Mucosa of rectum (tissue), 2 donors: ENCODE measurements around the gene NLRP2B.
"Not testable (repeated sequence)": the region's sequence is repeated elsewhere in the genome, so short reads cannot be mapped to it uniquely, and the experiment has no call there.

Experiments used
- H3K27ac ChIP-seq, 2 donors: one replicate each; pipeline ENCODE4 v1.7.0; 2013; ENCODE audit warnings: inconsistent platforms in 2 of 2, low read depth in 2 of 2, low read length in 2 of 2
- H3K27me3 ChIP-seq, 2 donors: one replicate each; pipeline ENCODE4 v1.7.0; 2013; ENCODE audit warnings: low read length in 2 of 2; ENCODE audit not compliant: control insufficient read depth in 2 of 2, insufficient read depth in 2 of 2
- H3K36me3 ChIP-seq, 2 donors: one replicate each; pipeline ENCODE4 v1.7.0; 2013; ENCODE audit warnings: low read length in 2 of 2; ENCODE audit not compliant: control insufficient read depth in 2 of 2, insufficient read depth in 2 of 2
- H3K4me1 ChIP-seq, 2 donors: one replicate each; pipeline ENCODE4 v1.7.0; 2013; ENCODE audit warnings: low read length in 2 of 2, mild to moderate bottlenecking in 1 of 2; ENCODE audit not compliant: control insufficient read depth in 2 of 2, insufficient read depth in 2 of 2
- H3K4me3 ChIP-seq, 2 donors: one replicate each; pipeline ENCODE4 v1.7.0; 2013; ENCODE audit warnings: low read length in 2 of 2
- H3K9ac ChIP-seq, 2 donors: one replicate each; pipeline ENCODE4 v1.7.0; 2013; ENCODE audit warnings: low read length in 2 of 2, low read depth in 1 of 2, mild to moderate bottlenecking in 1 of 2
- H3K9me3 ChIP-seq, 2 donors: one replicate each; pipeline ENCODE4 v1.7.0; 2013; ENCODE audit warnings: low read length in 2 of 2; ENCODE audit not compliant: control insufficient read depth in 2 of 2
- donor health status: healthy.
- donor health status: Normal muscosa, but diverticular disease.

The NLRP2B gene

GRCh38 chrX:57680160-57680559, at the start of gene NLRP2B:
Gene NLRP2B, minus strand, starts transcription at chrX:57680260.
- no peak within 1 kb of the TSS for H3K9ac ChIP-seq
- H3K27me3 ChIP-seq: no peaks in the 10 kb centered on the region
- H3K9me3 ChIP-seq: no peaks in the 10 kb centered on the region
- H3K27ac ChIP-seq: no peak within 1 kb of the TSS
- no peaks in the 10 kb centered on the region for H3K4me1 ChIP-seq
- H3K4me3 ChIP-seq: no peak within 1 kb of the TSS
- H3K36me3 ChIP-seq: no peaks in the 10 kb centered on the region

DNA sequence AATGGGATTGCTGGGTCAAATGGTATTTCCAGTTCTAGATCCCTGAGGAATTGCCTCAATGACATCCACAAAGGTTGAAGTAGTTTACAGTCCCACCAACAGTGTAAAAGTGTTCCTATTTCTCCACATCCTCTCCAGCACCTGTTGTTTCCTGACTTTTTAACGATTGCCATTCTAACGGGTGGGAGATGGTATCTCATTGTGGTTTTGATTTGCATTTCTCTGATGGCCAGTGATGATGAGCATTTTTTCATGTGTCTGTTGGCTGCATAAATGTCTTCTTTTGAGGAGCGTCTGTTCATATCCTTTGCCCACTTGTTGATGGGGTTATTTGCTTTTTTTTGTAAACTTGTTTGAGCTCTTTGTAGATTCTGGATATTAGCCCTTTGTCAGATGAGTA, 45.9 kb upstream of the NLRP2B start:
- not testable (repeated sequence) for H3K36me3 ChIP-seq, H3K9me3 ChIP-seq, H3K9ac ChIP-seq, H3K27ac ChIP-seq, H3K27me3 ChIP-seq, H3K4me3 ChIP-seq, H3K4me1 ChIP-seq

DNA sequence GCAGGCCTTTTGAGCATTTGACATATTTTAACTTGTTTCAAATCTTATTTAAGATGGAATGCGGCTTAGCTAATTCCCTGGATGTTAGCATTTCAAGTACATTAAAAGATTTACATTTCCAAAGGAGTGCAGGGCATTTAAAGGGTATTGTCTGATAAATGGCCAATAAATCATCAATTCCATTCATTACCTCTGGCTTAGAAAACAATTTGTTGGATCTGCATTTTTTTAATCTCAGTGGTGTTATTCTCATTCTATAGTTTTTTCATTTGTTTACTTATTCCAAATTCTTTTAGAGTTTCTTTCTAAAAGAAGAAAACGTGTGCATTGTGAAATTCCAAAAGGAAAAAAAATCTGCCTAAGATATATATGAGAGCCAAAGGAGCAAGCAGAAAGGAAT, 1.3 kb upstream of the NLRP2B start:
- no peak overlapping the region for H3K27ac ChIP-seq
- no peak overlapping the region for H3K4me3 ChIP-seq
- H3K9me3 ChIP-seq: no peaks in the 10 kb centered on the region
- no peak overlapping the region for H3K9ac ChIP-seq
- H3K36me3 ChIP-seq: no peaks in the 10 kb centered on the region
- no peaks in the 10 kb centered on the region for H3K27me3 ChIP-seq
- H3K4me1 ChIP-seq: no peaks in the 10 kb centered on the region

DNA sequence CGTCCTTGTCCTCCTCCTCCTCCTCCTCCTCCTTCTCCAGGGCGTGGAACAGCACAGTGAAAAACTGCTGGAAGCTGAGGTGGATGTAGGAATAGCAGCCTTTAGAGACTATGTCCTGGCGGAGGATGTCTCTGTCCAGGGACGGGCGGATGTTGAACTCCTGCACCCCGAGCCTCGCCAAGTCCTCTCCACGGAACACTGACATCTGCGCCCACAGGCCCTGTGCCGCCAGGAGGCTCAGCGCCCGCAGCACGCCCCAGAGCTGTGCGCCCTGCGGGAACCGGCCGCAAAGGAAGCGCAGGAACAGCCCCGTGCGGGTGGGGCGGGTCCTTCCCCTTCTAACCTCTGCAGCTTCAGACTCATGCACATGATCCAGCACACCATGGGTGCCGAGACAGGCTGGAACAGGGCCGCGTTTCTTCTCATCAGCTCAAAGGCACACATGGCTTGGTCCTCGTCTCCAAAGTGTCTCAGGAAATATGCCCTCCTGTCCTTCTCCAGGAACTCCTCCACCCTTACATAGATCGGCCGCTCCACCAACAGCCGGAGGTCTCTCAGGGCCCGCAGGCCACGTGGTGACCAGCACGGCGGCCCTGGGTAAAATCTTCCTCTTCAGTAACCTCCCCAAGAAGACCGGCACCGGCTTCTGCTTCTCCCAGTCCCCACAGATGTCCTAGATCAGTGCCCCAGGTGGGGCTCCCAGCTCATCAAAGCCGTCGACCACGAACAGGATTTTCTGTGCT, 1.2 kb downstream of the NLRP2B start:
- no peak overlapping the region for H3K9ac ChIP-seq
- no peak overlapping the region for H3K4me3 ChIP-seq
- no peak overlapping the region for H3K27ac ChIP-seq
- no peaks in the 10 kb centered on the region for H3K4me1 ChIP-seq
- H3K27me3 ChIP-seq: no peaks in the 10 kb centered on the region
- no peaks in the 10 kb centered on the region for H3K9me3 ChIP-seq
- H3K36me3 ChIP-seq: no peaks in the 10 kb centered on the region

GRCh38 chrX:57677132-57677858, 2.8 kb downstream of the NLRP2B start:
- Histone ChIP-seq H3K9me3 (no peaks in the 10 kb centered on the region), H3K9ac (no peak overlapping the region), H3K4me3 (no peak overlapping the region), H3K36me3 (no peaks in the 10 kb centered on the region), H3K27me3 (no peaks in the 10 kb centered on the region), H3K4me1 (no peaks in the 10 kb centered on the region), H3K27ac (no peak overlapping the region)

- H3K27ac ChIP-seq: no peak overlapping the region
- no peaks in the 10 kb centered on the region for H3K36me3 ChIP-seq
- H3K9me3 ChIP-seq: no peaks in the 10 kb centered on the region
- no peak overlapping the region for H3K4me3 ChIP-seq
- no peak overlapping the region for H3K9ac ChIP-seq
- no peaks in the 10 kb centered on the region for H3K4me1 ChIP-seq
- no peaks in the 10 kb centered on the region for H3K27me3 ChIP-seq
Observed at GRCh38 chrX:57675320-57675719, 4.7 kb downstream of the NLRP2B start.

- Histone ChIP-seq H3K4me1 (no peaks in the 10 kb centered on the region), H3K9me3 (no peaks in the 10 kb centered on the region), H3K4me3 (no peak overlapping the region), H3K27ac (no peak overlapping the region), H3K36me3 (no peaks in the 10 kb centered on the region), H3K9ac (no peak overlapping the region), H3K27me3 (no peaks in the 10 kb centered on the region)
Observed at GRCh38 chrX:57674861-57675260, 5.2 kb downstream of the NLRP2B start.

DNA sequence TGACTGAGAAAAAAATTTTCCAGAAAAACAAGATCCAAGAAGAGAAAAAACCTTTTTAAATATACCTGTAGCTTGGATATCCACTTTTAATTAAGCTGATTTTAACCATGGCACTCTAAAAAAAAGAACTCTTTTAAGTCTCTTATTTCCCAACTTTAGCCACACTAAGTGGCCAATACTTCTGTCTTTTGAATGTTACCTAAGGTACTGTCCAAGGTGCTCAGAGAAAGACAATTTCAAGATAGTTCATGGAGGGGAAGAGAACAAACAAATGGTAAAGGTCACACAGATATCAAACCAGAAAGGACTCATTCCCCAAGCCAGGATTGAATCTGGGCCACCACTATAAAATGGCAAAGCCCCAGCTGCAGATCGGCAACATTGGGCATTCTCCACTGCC, 10.1 kb downstream of the NLRP2B start:
- no peak overlapping the region for H3K4me3 ChIP-seq
- H3K27me3 ChIP-seq: no peaks in the 10 kb centered on the region
- no peaks in the 10 kb centered on the region for H3K36me3 ChIP-seq
- no peaks in the 10 kb centered on the region for H3K4me1 ChIP-seq
- no peak overlapping the region for H3K27ac ChIP-seq
- H3K9ac ChIP-seq: no peak overlapping the region
- no peaks in the 10 kb centered on the region for H3K9me3 ChIP-seq

DNA sequence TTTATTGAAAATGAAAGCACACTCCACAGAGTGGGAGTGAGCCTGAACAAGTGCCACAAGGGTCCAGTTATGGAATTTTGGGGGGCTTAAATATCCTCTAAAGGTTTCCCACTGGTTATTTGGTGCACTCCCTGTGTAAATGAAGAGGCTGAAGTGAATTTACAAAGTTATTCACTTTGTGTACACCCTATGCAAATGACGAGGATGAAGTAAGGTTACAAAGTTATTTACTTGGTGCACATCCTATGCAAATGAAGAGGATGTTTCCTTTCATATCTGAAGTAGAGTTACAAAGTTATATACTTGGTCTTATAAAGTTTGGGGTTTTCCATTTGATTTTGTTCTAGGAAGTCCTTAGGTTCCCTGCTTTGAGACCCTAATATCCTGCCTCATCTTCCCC, 13.1 kb downstream of the NLRP2B start:
- Histone ChIP-seq H3K27me3 (no peaks in the 10 kb centered on the region), H3K4me1 (no peaks in the 10 kb centered on the region), H3K9me3 (no peaks in the 10 kb centered on the region), H3K27ac (no peak overlapping the region), H3K9ac (no peak overlapping the region), H3K36me3 (no peaks in the 10 kb centered on the region), H3K4me3 (no peak overlapping the region)

- no peaks in the 10 kb centered on the region for H3K36me3 ChIP-seq
- H3K4me3 ChIP-seq: no peak overlapping the region
- H3K4me1 ChIP-seq: no peaks in the 10 kb centered on the region
- H3K27ac ChIP-seq: no peak overlapping the region
- H3K9ac ChIP-seq: no peak overlapping the region
- H3K9me3 ChIP-seq: peaks cover 3 to 4% of the 10 kb centered on the region in 2 donors
- no peaks in the 10 kb centered on the region for H3K27me3 ChIP-seq
Observed at GRCh38 chrX:57655065-57655464, 25.0 kb downstream of the NLRP2B start.
